ENCODE data around the gene MZT2B. TPM values are rescaled to one million over a fixed set of nuclear protein-coding genes. Genes with fewer than 3 reads are reported as not detected.
"Not testable (repeated sequence)": the region's sequence is repeated elsewhere in the genome, so short reads cannot be mapped to it uniquely, and the experiment has no call there.

MZT2B gene
- total RNA-seq, 2 donors from 2014 or later, result 193 to 211 TPM

GRCh38 chr2:130191319-130191718 lies 9.3 kb downstream of the MZT2B start:
- H3K27me3 Mint-ChIP-seq; H3K4me3 Mint-ChIP-seq; H3K4me1 Mint-ChIP-seq; H3K9me3 ChIP-seq (ENCODE audit: control insufficient read depth, low read length, poor library complexity, severe bottlenecking); ATAC-seq; H3K36me3 Mint-ChIP-seq (ENCODE audit: low read depth); H3K27ac Mint-ChIP-seq; DNase-seq: not testable (repeated sequence)

GRCh38 chr2:130192451-130192850 lies 10.4 kb downstream of the MZT2B start:
- H3K4me1 Mint-ChIP-seq; H3K9me3 ChIP-seq (ENCODE audit: control insufficient read depth, low read length, poor library complexity, severe bottlenecking); H3K27ac Mint-ChIP-seq; H3K36me3 Mint-ChIP-seq (ENCODE audit: low read depth); H3K4me3 Mint-ChIP-seq; H3K27me3 Mint-ChIP-seq; DNase-seq; ATAC-seq: not testable (repeated sequence)

GRCh38 chr2:130193824-130194223 lies 11.8 kb downstream of the MZT2B start:
- not testable (repeated sequence) for H3K27ac Mint-ChIP-seq; H3K9me3 ChIP-seq (ENCODE audit: control insufficient read depth, low read length, poor library complexity, severe bottlenecking); ATAC-seq; H3K4me3 Mint-ChIP-seq; H3K4me1 Mint-ChIP-seq; H3K27me3 Mint-ChIP-seq; DNase-seq; H3K36me3 Mint-ChIP-seq (ENCODE audit: low read depth)

GRCh38 chr2:130195089-130195635 lies 13.1 kb downstream of the MZT2B start:
- H3K4me1 Mint-ChIP-seq; H3K4me3 Mint-ChIP-seq; H3K27me3 Mint-ChIP-seq; ATAC-seq; H3K36me3 Mint-ChIP-seq (ENCODE audit: low read depth); H3K9me3 ChIP-seq (ENCODE audit: control insufficient read depth, low read length, poor library complexity, severe bottlenecking); DNase-seq; H3K27ac Mint-ChIP-seq: not testable (repeated sequence)

DNA sequence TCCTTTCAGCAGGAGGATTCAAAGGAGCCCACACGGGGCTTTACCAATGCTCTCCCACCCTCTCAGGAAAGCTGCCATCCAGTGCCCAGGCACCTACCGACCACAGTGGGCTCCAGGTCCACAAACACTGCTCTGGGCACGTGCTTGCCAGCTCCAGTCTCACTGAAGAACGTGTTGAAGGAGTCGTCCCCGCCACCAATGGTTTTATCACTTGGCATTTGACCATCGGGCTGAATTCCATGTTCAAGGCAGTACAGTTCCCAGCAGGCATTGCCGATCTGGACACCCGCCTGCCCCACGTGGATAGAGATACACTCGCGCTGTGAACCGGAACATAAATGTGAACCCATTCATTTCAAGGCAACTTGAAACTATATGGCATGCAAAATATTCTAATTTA lies 14.0 kb downstream of the MZT2B start:
- H3K36me3 Mint-ChIP-seq (ENCODE audit: low read depth); H3K4me3 Mint-ChIP-seq; H3K4me1 Mint-ChIP-seq; H3K9me3 ChIP-seq (ENCODE audit: control insufficient read depth, low read length, poor library complexity, severe bottlenecking); H3K27me3 Mint-ChIP-seq; DNase-seq; H3K27ac Mint-ChIP-seq; ATAC-seq: not testable (repeated sequence)

GRCh38 chr2:130198343-130198742 lies 16.3 kb downstream of the MZT2B start, which contains the start of gene TUBA3E:
Gene TUBA3E (minus strand): TSS chr2:130198439. CDS start chr2:130198360, 79 bp downstream.
- no peaks in the 10 kb centered on the region for H3K27me3 Mint-ChIP-seq
- no peaks in the 10 kb centered on the region for H3K36me3 Mint-ChIP-seq (ENCODE audit: low read depth)
- DNase-seq, result no peak
- no peaks in the 10 kb centered on the region for H3K4me1 Mint-ChIP-seq
- H3K4me3 Mint-ChIP-seq, result no peak within 1 kb of the TSS
- no peak within 1 kb of the TSS for H3K27ac Mint-ChIP-seq
- no peaks in the 10 kb centered on the region for H3K9me3 ChIP-seq (ENCODE audit: control insufficient read depth, low read length, poor library complexity, severe bottlenecking)
- ATAC-seq, result no peak

DNA sequence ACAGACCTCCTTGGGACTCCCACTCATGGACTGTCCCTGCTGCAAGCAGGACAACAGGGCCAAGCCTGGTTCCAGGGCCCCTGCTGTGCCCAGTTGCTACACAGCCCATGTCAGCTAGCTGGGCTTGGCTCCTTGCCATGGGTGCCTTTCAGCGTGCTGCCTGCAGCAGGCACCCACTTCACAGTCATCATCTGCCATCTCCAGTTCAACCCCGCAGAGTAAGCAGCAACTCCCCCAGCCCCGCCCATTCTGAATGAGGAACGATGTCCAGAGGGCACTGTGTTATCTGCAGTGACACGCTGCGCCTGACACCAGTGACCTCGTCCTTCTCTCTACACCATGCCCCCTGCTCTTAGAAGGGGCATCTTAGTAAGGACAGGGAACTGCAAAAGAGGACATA lies 20.5 kb downstream of the MZT2B start:
- H3K9me3 ChIP-seq (ENCODE audit: control insufficient read depth, low read length, poor library complexity, severe bottlenecking); H3K27me3 Mint-ChIP-seq; H3K27ac Mint-ChIP-seq; H3K36me3 Mint-ChIP-seq (ENCODE audit: low read depth); H3K4me3 Mint-ChIP-seq; ATAC-seq; H3K4me1 Mint-ChIP-seq; DNase-seq: not testable (repeated sequence)

DNA sequence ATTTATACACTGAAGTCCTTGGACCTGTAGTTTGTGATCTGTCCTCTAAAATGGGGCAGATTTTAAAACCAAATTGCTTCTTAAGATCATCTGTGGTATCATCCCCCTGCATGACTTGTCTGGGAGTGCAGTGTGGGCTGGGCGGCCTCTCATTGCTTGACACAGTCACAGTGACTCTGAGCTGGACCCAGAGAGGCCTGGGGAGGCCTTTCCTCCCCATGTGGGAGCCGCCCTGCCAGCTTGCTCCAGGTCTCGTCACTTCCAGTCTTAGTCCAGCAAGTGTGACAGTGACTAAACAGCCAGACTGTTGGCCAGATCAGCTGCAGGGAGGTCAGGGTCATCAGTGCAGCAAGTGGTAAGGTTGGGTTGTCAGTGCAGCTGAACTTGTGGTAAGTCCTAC lies 21.1 kb downstream of the MZT2B start:
- not testable (repeated sequence) for DNase-seq; ATAC-seq; H3K27me3 Mint-ChIP-seq; H3K27ac Mint-ChIP-seq; H3K4me1 Mint-ChIP-seq; H3K36me3 Mint-ChIP-seq (ENCODE audit: low read depth); H3K9me3 ChIP-seq (ENCODE audit: control insufficient read depth, low read length, poor library complexity, severe bottlenecking); H3K4me3 Mint-ChIP-seq

DNA sequence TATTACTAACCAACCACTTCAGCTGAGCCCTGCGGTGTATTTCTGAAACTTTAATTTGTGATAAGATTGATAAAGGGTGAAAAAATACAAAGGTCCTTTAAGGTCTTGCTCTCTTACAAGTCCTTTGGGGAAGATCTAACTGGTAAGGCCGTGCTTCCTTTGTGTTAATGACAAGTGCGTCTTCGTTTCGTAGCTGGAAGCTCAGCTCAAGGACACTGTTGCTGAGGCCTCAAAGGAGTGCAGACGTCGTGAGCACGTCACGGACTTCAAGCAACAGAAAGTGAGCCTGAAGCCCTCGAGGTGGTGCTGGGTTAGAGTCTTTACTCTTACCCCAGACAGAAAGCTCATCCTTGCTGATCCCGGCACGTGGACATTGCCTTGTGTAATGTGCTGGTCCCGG lies 25.0 kb downstream of the MZT2B start:
- not testable (repeated sequence) for H3K27ac Mint-ChIP-seq; H3K4me3 Mint-ChIP-seq; H3K9me3 ChIP-seq (ENCODE audit: control insufficient read depth, low read length, poor library complexity, severe bottlenecking); H3K36me3 Mint-ChIP-seq (ENCODE audit: low read depth); H3K4me1 Mint-ChIP-seq; ATAC-seq; DNase-seq
- H3K27me3 Mint-ChIP-seq, result peaks cover 19% of the 10 kb centered on the region

DNA sequence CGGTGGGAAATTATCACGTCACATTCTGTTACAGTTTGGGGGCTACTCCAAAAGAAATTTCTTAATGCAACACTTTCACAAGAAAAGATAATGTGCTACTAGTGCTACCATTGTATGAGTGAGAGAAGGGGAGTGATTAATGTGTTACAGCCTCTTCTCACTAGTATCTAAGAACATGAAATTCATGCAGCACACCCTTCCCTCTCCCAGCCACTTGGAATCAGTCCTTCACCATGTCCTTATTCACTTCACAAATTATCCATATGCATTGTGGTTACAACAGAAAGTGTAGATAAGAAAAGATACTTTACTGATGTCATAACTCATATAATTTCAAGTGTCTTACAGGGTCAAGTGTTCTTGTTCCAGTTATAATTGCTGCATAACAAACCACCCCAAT lies 37.1 kb downstream of the MZT2B start:
- H3K9me3 ChIP-seq (ENCODE audit: control insufficient read depth, low read length, poor library complexity, severe bottlenecking); H3K4me1 Mint-ChIP-seq; H3K36me3 Mint-ChIP-seq (ENCODE audit: low read depth); DNase-seq; H3K4me3 Mint-ChIP-seq; H3K27ac Mint-ChIP-seq; ATAC-seq: not testable (repeated sequence)
- H3K27me3 Mint-ChIP-seq, result peaks cover 14% of the 10 kb centered on the region

DNA sequence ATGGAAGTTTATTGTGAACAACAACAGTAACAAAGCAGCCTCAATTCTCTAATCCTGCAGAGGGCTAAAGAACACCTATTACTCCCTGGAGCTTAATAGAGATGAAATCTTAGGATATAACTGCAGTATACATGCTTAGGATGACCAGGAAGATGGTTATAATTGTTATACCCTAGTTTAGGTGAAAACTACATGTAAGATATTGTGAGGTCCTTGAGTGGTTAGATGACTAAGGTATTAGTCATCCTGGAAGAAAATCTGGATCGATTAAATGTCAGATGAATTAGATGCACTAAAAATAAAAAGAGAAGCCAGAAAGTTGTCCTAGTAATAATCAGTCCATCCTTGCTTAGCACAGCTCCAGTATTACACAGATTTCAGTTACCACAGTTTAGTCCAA lies 38.4 kb downstream of the MZT2B start:
- H3K27ac Mint-ChIP-seq; DNase-seq; H3K4me1 Mint-ChIP-seq; H3K4me3 Mint-ChIP-seq; H3K36me3 Mint-ChIP-seq (ENCODE audit: low read depth); H3K9me3 ChIP-seq (ENCODE audit: control insufficient read depth, low read length, poor library complexity, severe bottlenecking); ATAC-seq: not testable (repeated sequence)
- peaks cover 14% of the 10 kb centered on the region for H3K27me3 Mint-ChIP-seq

- ATAC-seq; H3K4me1 Mint-ChIP-seq; H3K9me3 ChIP-seq (ENCODE audit: control insufficient read depth, low read length, poor library complexity, severe bottlenecking); DNase-seq; H3K27ac Mint-ChIP-seq; H3K4me3 Mint-ChIP-seq; H3K27me3 Mint-ChIP-seq; H3K36me3 Mint-ChIP-seq (ENCODE audit: low read depth): not testable (repeated sequence)
Observed at GRCh38 chr2:130222523-130222922, 40.5 kb downstream of the MZT2B start.

GRCh38 chr2:130228005-130228404 lies 45.9 kb downstream of the MZT2B start:
- not testable (repeated sequence) for H3K4me1 Mint-ChIP-seq; H3K27me3 Mint-ChIP-seq; H3K9me3 ChIP-seq (ENCODE audit: control insufficient read depth, low read length, poor library complexity, severe bottlenecking); H3K36me3 Mint-ChIP-seq (ENCODE audit: low read depth); H3K4me3 Mint-ChIP-seq; ATAC-seq; H3K27ac Mint-ChIP-seq; DNase-seq

DNA sequence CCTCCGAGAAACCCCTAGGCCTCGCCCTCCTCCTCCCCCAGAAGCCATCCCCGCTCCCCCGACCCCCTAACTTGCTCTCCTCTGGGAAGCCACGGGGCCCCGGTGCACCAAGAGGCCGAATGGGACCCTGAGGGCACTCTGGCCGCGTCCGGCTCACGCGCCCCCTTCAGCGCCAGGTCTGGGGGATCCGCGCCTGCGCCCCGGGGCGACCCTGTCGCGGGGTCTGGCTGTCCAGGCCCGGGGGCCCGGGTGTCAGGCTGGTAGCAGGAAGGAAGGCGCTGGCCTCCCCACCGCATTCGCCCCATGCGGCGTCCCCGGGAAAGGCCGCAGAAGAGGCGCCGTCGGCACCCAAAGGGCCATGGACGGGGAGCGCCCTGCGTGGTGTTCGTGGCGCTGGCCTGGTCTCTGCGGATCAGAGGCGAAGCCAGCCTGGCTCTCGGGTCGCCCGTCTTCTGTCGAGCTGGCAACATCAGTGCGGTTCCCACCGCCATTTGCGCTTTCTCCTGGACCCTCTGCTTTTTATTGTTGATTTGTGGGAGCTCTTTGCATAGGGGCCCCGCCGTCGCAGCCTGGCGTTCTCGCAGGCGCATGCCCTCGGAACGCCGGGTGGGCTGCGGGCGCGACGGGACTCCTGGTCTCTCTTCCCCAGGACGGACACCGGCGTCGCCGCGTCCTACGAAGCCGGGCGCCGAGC lies 46.6 kb downstream of the MZT2B start:
- DNase-seq; H3K36me3 Mint-ChIP-seq (ENCODE audit: low read depth); H3K4me1 Mint-ChIP-seq; H3K27ac Mint-ChIP-seq; ATAC-seq; H3K4me3 Mint-ChIP-seq; H3K27me3 Mint-ChIP-seq; H3K9me3 ChIP-seq (ENCODE audit: control insufficient read depth, low read length, poor library complexity, severe bottlenecking): not testable (repeated sequence)
